ENCODE results near the gene MCF2L2.

DNA sequence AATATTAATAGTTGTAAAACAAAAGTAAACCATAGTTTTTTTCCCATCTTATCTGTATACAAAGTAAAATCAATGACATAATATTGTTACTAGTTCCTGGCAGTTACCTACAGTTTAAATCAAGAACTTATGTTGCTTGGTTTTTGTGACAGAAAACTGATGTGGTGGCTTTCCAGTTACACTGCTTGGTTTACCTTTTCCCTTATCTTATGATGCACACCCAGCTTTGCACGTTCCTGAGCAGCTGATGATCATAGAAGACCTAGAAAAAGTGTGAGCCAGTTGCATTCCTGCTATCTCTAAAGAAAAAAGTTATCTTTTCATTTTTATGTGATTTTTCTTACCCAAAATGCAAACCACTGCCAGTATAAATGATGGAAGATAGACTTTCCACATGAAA, 229.5 kb downstream of the MCF2L2 start:
- TF ChIP-seq, protein P1, sequence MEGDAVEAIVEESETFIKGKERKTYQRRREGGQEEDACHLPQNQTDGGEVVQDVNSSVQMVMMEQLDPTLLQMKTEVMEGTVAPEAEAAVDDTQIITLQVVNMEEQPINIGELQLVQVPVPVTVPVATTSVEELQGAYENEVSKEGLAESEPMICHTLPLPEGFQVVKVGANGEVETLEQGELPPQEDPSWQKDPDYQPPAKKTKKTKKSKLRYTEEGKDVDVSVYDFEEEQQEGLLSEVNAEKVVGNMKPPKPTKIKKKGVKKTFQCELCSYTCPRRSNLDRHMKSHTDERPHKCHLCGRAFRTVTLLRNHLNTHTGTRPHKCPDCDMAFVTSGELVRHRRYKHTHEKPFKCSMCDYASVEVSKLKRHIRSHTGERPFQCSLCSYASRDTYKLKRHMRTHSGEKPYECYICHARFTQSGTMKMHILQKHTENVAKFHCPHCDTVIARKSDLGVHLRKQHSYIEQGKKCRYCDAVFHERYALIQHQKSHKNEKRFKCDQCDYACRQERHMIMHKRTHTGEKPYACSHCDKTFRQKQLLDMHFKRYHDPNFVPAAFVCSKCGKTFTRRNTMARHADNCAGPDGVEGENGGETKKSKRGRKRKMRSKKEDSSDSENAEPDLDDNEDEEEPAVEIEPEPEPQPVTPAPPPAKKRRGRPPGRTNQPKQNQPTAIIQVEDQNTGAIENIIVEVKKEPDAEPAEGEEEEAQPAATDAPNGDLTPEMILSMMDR (conservative IDR thresholded peaks at IDR 0.05), result no peak
- no peak for TF ChIP-seq EZH2 (IDR thresholded peaks at IDR 0.05; ENCODE audit: low read depth)
